ENCODE results near the gene BOLA3.

Gene BOLA3

DNA sequence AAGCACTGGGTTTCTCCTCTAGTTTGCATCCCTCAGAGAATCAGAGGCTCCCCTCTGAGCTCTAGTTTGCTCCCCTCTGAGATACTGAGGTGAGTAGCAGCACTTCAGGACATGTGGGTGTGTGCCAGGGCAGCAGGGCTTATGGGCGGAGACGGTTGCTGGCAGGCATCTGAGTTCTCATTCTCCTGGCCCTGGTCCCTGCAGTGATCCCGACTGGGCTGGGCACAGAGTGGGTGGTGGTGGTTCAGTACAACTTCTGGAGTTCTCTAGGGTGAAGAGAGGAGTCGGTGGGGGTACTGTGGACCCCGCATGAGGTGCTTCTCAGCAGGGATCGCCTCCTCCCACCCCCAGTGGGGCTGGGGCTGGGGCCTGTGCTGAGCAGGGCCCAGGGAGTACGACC lies 47.9 kb downstream of the BOLA3 start:
- no peak for DNase-seq (ENCODE audit: low spot score)
- in situ Hi-C loops (cut with MboI; ENCODE audit: low pct_unique_long_range_greater_than_20kb, low sequenced_read_pairs, unreplicated experiment) = no loop called here
- TF ChIP-seq, protein P1, sequence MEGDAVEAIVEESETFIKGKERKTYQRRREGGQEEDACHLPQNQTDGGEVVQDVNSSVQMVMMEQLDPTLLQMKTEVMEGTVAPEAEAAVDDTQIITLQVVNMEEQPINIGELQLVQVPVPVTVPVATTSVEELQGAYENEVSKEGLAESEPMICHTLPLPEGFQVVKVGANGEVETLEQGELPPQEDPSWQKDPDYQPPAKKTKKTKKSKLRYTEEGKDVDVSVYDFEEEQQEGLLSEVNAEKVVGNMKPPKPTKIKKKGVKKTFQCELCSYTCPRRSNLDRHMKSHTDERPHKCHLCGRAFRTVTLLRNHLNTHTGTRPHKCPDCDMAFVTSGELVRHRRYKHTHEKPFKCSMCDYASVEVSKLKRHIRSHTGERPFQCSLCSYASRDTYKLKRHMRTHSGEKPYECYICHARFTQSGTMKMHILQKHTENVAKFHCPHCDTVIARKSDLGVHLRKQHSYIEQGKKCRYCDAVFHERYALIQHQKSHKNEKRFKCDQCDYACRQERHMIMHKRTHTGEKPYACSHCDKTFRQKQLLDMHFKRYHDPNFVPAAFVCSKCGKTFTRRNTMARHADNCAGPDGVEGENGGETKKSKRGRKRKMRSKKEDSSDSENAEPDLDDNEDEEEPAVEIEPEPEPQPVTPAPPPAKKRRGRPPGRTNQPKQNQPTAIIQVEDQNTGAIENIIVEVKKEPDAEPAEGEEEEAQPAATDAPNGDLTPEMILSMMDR (IDR thresholded peaks at IDR 0.05; ENCODE audit: extremely low read depth, insufficient read depth, missing control alignments) = no peak

DNA sequence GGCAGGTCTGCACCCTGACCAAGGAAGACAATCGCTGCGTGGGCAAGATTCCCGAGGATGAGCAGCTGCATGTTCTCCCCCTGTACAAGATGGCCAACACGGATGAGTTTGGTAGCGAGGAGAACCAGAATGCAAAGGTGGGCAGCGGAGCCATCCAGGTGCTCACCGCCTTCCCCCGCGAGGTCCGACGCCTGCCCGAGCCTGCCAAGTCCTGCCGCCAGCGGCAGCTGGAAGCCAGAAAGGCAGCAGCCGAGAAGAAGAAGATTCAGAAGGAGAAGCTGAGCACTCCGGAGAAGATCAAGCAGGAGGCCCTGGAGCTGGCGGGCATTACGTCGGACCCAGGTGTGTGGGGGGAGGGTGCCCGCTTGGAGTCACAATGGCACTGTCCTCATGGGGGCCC lies 48.4 kb downstream of the BOLA3 start:
- DNase-seq (ENCODE audit: low spot score) = no peak
- TF ChIP-seq, protein P1 (IDR thresholded peaks at IDR 0.05; ENCODE audit: extremely low read depth, insufficient read depth, missing control alignments) = no peak
- in situ Hi-C loops (cut with MboI; ENCODE audit: low pct_unique_long_range_greater_than_20kb, low sequenced_read_pairs, unreplicated experiment) = no loop called here

DNA sequence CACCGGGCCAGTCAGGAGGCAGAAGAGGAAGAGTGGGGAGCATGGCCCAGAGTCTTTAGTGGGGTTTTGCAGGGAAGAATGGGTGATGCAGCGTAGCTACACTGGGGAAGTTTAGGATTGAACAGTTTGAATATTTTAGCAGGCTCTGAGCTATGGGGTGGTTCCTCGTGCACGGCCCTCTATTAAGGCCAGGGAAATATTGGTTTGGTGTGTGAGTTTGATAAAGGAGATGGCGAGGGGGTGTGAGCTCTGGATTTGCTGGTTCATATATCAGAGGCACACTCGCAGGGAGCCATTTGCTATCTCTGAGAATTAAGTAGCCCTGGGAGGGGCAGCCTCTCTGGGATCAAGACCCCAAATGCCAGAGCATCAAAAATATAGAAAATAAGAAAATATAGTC lies 50.1 kb downstream of the BOLA3 start:
- DNase-seq (ENCODE audit: low spot score) = no peak
- TF ChIP-seq, protein P1 (IDR thresholded peaks at IDR 0.05; ENCODE audit: extremely low read depth, insufficient read depth, missing control alignments) = no peak
- in situ Hi-C loops (cut with MboI; ENCODE audit: low pct_unique_long_range_greater_than_20kb, low sequenced_read_pairs, unreplicated experiment) = no loop called here

DNA sequence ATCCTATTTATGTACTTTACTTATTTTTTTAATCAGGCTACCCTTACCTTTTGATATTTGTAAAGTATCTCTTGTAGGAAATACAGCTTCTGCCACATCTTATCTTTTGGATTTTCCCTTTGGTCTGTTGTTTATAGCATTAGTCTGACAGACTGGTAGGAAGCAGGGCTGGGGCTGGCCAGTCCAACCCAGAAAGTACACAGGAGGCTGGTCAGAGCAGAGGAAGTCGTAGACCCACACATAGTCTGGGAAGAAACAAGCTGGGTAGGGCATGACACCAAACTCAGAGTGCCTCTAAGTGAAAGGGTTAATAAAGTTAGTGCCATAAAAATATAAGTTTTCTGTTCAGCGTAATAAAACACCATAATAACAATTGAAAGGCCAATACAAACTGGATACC lies 51.7 kb downstream of the BOLA3 start:
- no peak for DNase-seq (ENCODE audit: low spot score)
- in situ Hi-C loops (cut with MboI; ENCODE audit: low pct_unique_long_range_greater_than_20kb, low sequenced_read_pairs, unreplicated experiment) = no loop called here
- TF ChIP-seq, protein P1 (IDR thresholded peaks at IDR 0.05; ENCODE audit: extremely low read depth, insufficient read depth, missing control alignments) = no peak

DNA sequence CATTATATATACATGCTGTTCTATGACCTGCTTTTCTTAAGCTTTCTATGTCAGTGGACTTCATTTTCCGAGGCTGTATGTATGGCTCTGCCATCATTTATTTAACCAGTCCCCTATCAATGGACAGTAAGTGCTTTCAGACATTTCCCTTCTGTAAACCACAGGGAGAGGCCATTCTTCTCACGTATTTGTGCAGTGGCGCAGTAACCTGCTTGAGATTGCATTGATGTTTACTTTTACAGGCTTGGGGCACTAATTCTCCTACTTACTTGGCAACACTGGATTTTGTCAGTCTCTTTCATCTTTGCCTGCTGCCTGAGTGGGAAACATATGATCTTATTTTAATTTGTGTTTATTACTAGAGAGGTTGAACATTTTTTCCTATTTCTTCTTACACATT lies 52.1 kb downstream of the BOLA3 start:
- DNase-seq (ENCODE audit: low spot score) = no peak
- in situ Hi-C loops (cut with MboI; ENCODE audit: low pct_unique_long_range_greater_than_20kb, low sequenced_read_pairs, unreplicated experiment) = no loop called here
- TF ChIP-seq, protein P1 (IDR thresholded peaks at IDR 0.05; ENCODE audit: extremely low read depth, insufficient read depth, missing control alignments) = no peak

DNA sequence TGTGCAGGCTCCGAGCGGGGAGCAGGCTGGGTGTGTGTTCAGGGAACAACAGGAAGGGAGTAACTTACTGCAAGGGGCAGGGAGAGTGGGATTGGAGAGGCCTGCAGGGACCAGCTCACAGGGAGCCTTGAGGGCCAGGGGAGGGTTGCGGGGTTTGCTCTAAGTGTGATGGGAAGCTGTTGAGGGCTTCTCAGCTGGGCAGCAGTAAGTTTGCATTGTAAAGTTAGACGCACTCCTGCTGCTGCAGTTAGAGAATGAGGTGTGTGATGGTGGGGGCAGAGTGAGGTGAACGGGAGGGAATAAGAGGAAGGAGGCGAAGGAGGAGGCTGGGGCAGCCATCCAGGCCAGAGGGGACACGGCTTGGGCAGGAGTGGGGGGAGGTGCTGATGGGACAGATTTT lies 53.4 kb downstream of the BOLA3 start:
- in situ Hi-C loops (cut with MboI; ENCODE audit: low pct_unique_long_range_greater_than_20kb, low sequenced_read_pairs, unreplicated experiment) = no loop called here
- DNase-seq (ENCODE audit: low spot score) = no peak
- TF ChIP-seq, protein P1 (IDR thresholded peaks at IDR 0.05; ENCODE audit: extremely low read depth, insufficient read depth, missing control alignments) = no peak

DNA sequence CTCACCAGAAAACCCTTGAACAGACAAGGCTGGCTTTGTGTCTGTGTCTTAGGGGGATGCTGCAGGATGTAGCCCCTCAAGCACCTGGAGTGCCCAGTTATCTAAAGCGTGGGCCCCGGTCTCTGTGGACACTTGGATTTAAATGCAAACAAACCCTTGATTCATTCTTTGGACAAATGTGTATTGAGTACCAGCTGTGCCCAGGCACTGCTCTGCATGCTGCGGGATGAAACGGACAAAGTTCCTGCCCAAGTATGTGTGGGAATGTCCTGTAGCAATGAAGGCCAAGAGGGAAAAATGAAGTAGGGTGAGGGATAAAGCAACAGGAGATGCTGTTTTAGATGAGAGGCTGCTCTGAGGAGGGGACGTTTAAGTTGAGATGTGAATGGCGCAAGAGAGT lies 53.9 kb downstream of the BOLA3 start:
- DNase-seq (ENCODE audit: low spot score) = no peak
- TF ChIP-seq, protein P1 (IDR thresholded peaks at IDR 0.05; ENCODE audit: extremely low read depth, insufficient read depth, missing control alignments) = no peak
- in situ Hi-C loops (cut with MboI; ENCODE audit: low pct_unique_long_range_greater_than_20kb, low sequenced_read_pairs, unreplicated experiment) = no loop called here

All from GM13977 (cell line).